Keratinocyte (primary cell): ENCODE data around the gene C1QBP. TPM values are rescaled to one million over a fixed set of nuclear protein-coding genes. Genes with fewer than 3 reads are reported as not detected.

Source experiments
- DNase-seq: peaks from one replicate; pipeline ENCODE4 v3.0.0-alpha.2; 2011; ENCODE audit warnings: low read depth, missing footprints, low spot score
- FAIRE-seq: peaks from 2 replicates; lab custom pipeline; 2011; peaks lifted over from hg19 to GRCh38; lab: Jason Lieb, UNC
- H2AFZ ChIP-seq: 2 replicates; pipeline ENCODE4 v1.6.0; 2012; ENCODE audit warnings: low read length, control low read depth, inconsistent platforms; ENCODE audit not compliant: control insufficient read depth
- H3K27ac ChIP-seq: 2 replicates; pipeline ENCODE4 v1.5.1; 2011; ENCODE audit warnings: low read length; ENCODE audit not compliant: control insufficient read depth, insufficient read depth
- H3K27me3 ChIP-seq: 3 replicates; pipeline ENCODE4 v1.6.0; 2011; ENCODE audit warnings: low read length; ENCODE audit not compliant: control insufficient read depth, insufficient read depth; ENCODE audit errors: extremely low read depth
- H3K36me3 ChIP-seq, 2 experiments: 2 replicates in 1 of 2; 3 replicates in 1 of 2; pipeline ENCODE4 v1.5.1; 2011; ENCODE audit warnings: low read length in 2 of 2, mild to moderate bottlenecking in 1 of 2; ENCODE audit not compliant: control insufficient read depth in 2 of 2, insufficient read depth in 2 of 2; ENCODE audit errors: extremely low read depth in 1 of 2
- H3K4me1 ChIP-seq: 3 replicates; pipeline ENCODE4 v1.5.1; 2011; ENCODE audit warnings: low read length; ENCODE audit not compliant: control insufficient read depth, insufficient read depth; ENCODE audit errors: extremely low read depth
- H3K4me2 ChIP-seq: 3 replicates; pipeline ENCODE4 v1.6.0; 2011; ENCODE audit warnings: low read depth, low read length; ENCODE audit not compliant: control insufficient read depth, insufficient read depth; ENCODE audit errors: extremely low read depth
- H3K4me3 ChIP-seq, 3 experiments: fragments of 200-600 bp in 1 of 3; sonication (generic) in 1 of 3; 2 replicates in 2 of 3; 3 replicates in 1 of 3; pipeline ENCODE4 v1.5.1; 2011 to 2016; ENCODE audit warnings: low read length in 3 of 3, mild to moderate bottlenecking in 3 of 3, control low read depth in 2 of 3, inconsistent platforms in 1 of 3, low read depth in 1 of 3, mixed read lengths in 1 of 3, mixed run types in 1 of 3, moderate library complexity in 1 of 3; ENCODE audit not compliant: control insufficient read depth in 2 of 3, insufficient read depth in 2 of 3; ENCODE audit errors: extremely low read depth in 1 of 3
- H3K79me2 ChIP-seq: 2 replicates; pipeline ENCODE4 v1.6.0; 2012; ENCODE audit warnings: low read length; ENCODE audit not compliant: control insufficient read depth, insufficient read depth
- H3K9ac ChIP-seq: 3 replicates; pipeline ENCODE4 v1.6.0; 2011; ENCODE audit warnings: low read length; ENCODE audit not compliant: control insufficient read depth, insufficient read depth; ENCODE audit errors: extremely low read depth
- H3K9me1 ChIP-seq: 3 replicates; pipeline ENCODE4 v1.6.0; 2011; ENCODE audit warnings: low read length; ENCODE audit not compliant: control insufficient read depth, insufficient read depth; ENCODE audit errors: extremely low read depth
- H3K9me3 ChIP-seq: 2 replicates; pipeline ENCODE4 v1.5.1; 2012; ENCODE audit warnings: low read depth, low read length; ENCODE audit not compliant: control insufficient read depth
- H4K20me1 ChIP-seq: 3 replicates; pipeline ENCODE4 v1.6.0; 2011; ENCODE audit warnings: low read length; ENCODE audit not compliant: control insufficient read depth, insufficient read depth; ENCODE audit errors: extremely low read depth
- EZH2 ChIP-seq: IDR thresholded peaks from one replicate; pipeline ENCODE4 v1.6.1; 2012; ENCODE audit warnings: inconsistent platforms, mild to moderate bottlenecking, low read length, moderate library complexity
- dilution Hi-C: fragments of 300-500 bp; cut with MboI; formaldehyde crosslinking; loops from one replicate; pipeline ENCODE4 v1.7.0; 2020; ENCODE audit warnings: low sequenced_read_pairs; ENCODE audit not compliant: extremely low pct_ligation_motif_present
- polyA plus RNA-seq, 5 experiments: library from polyadenylated mRNA; depleted of rRNA in 3 of 5; stranded (reverse) in 3 of 5; stranded (forward) in 1 of 5; unstranded in 1 of 5; fragments of >200 nt; gene quantifications; 1 replicate in 1 of 5; 2 replicates in 3 of 5; 3 replicates in 1 of 5; pipeline versions ENCODE4 v1.2.1 to v1.2.3, GENCODE V29; 2011 to 2012; ENCODE audit warnings: missing spikeins in 2 of 5, low read depth in 1 of 5, low replicate concordance in 1 of 5
- TF ChIP-seq, protein P1 (sequence below), 3 experiments: IDR thresholded peaks in 1 of 3; conservative IDR thresholded peaks in 1 of 3; optimal IDR thresholded peaks in 1 of 3; 2 replicates in 2 of 3; 3 replicates in 1 of 3; pipeline versions ENCODE3 to v1.5.1; 2011; ENCODE audit warnings: low read length in 3 of 3, mild to moderate bottlenecking in 3 of 3, moderate library complexity in 2 of 3, control low read depth in 1 of 3, inconsistent platforms in 1 of 3; ENCODE audit not compliant: insufficient read depth in 2 of 3; ENCODE audit errors: extremely low read depth in 1 of 3

C1QBP gene
- polyA plus RNA-seq, 1 donor (not counting 4 experiments of a cell fraction or from before 2014, with no cell fraction given), result 431 TPM

DNA sequence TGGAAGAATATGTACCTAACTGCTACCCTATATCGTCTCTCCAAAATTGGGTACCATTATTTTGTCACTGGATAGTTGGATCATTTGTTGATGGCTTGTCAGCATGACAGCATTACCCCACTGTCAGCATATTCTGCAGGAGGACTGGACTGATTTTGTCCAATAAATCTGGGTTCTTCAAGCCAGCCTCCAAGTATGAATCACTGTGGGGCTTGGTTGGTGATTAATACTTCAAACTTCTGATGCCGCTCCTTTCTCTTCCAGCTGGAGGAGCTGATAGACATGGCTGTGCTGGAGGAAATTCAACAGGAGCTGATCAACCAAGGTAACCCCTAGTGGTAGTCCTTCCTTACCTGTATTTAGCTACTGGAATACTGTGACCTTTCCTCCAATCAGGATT lies 16.4 kb downstream of the C1QBP start:
- Histone ChIP-seq H3K9ac (no peak overlapping the region), H3K36me3 (peaks cover 13 to 25% of the 10 kb centered on the region in 2 experiments), H3K79me2 (peaks cover 35% of the 10 kb centered on the region), H4K20me1 (no peaks in the 10 kb centered on the region), H3K9me3 (no peaks in the 10 kb centered on the region), H3K4me3 (peak overlapping the region in 1 of 3 experiments; percentile 30), H3K4me2 (peak overlapping the region; percentile 67), H3K4me1 (peaks cover 31% of the 10 kb centered on the region), H2AFZ (no peak overlapping the region), H3K27ac (peak overlapping the region; percentile 56), H3K9me1 (no peaks in the 10 kb centered on the region), H3K27me3 (no peaks in the 10 kb centered on the region)
- peak; percentile 91 for FAIRE-seq
- DNase-seq, result peak; percentile 76
- dilution Hi-C loops, result no loop called here
- no peak for TF ChIP-seq EZH2
- TF ChIP-seq, protein P1, sequence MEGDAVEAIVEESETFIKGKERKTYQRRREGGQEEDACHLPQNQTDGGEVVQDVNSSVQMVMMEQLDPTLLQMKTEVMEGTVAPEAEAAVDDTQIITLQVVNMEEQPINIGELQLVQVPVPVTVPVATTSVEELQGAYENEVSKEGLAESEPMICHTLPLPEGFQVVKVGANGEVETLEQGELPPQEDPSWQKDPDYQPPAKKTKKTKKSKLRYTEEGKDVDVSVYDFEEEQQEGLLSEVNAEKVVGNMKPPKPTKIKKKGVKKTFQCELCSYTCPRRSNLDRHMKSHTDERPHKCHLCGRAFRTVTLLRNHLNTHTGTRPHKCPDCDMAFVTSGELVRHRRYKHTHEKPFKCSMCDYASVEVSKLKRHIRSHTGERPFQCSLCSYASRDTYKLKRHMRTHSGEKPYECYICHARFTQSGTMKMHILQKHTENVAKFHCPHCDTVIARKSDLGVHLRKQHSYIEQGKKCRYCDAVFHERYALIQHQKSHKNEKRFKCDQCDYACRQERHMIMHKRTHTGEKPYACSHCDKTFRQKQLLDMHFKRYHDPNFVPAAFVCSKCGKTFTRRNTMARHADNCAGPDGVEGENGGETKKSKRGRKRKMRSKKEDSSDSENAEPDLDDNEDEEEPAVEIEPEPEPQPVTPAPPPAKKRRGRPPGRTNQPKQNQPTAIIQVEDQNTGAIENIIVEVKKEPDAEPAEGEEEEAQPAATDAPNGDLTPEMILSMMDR (optimal IDR thresholded peaks at IDR 0.05 in 1 of 3, IDR thresholded peaks at IDR 0.05 in 1 of 3, conservative IDR thresholded peaks at IDR 0.05 in 1 of 3; ENCODE audit: extremely low read depth in 1 of 3, insufficient read depth in 2 of 3, low read length in 3 of 3), result peak; percentile 29 to 54 (median 41)

DNA sequence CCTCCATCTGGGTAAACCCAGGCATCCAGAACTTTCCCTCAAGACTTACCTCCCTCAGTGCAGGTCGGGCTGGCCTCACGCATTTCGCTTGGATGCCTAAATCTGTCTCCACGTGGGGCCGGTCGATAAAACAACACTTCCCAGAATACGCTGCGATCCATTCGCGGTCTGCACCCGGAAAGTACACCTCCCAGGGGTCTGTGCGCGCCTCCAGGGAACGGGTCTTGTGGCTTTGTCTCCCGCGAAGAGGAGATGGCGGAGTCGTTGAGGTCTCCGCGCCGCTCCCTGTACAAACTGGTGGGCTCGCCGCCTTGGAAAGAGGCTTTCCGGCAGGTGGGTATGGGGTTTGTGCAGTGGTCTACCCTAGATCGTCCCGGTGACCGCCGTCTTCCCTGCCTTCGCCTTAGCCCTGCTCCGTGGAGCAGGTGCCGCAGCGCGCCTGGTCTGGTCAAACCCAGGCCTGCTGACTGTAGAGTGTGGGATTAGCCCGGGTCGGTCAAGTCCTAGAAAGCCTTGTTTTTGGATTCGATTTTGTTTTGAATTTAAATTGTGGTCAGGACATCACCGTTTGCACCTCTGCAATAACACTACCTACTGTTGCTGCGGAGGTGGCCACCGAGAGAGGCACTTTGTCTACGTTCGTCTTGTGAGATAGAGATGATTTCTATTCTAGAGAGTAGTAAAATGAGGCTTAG lies 18.8 kb downstream of the C1QBP start, which contains the start of gene RPAIN:
TSS of gene RPAIN (plus strand) at position 224 of the 695 bp plus-strand sequence. CDS start at position 253, 29 bp downstream.
- H3K4me3 ChIP-seq, result peak within 1 kb of the TSS; percentile 68 to 99 (median 98)
- no peaks in the 10 kb centered on the region for H3K27me3 ChIP-seq
- peak within 1 kb of the TSS; percentile 98 for H3K4me2 ChIP-seq
- peaks cover 52% of the 10 kb centered on the region for H3K79me2 ChIP-seq
- dilution Hi-C loops, result no loop called here
- H3K36me3 ChIP-seq, result peaks cover 6 to 22% of the 10 kb centered on the region in 2 experiments
- no peaks in the 10 kb centered on the region for H4K20me1 ChIP-seq
- peaks cover 40% of the 10 kb centered on the region for H3K4me1 ChIP-seq
- DNase-seq, result no peak
- peak within 1 kb of the TSS; percentile 99 for H3K27ac ChIP-seq
- H3K9ac ChIP-seq, result peak within 1 kb of the TSS; percentile 99
- peak; percentile 75 for FAIRE-seq
- H2AFZ ChIP-seq, result peak within 1 kb of the TSS; percentile 99
- H3K9me1 ChIP-seq, result no peaks in the 10 kb centered on the region
- no peaks in the 10 kb centered on the region for H3K9me3 ChIP-seq
- TF ChIP-seq EZH2, result no peak
- TF ChIP-seq, protein P1 (optimal IDR thresholded peaks at IDR 0.05 in 1 of 3, IDR thresholded peaks at IDR 0.05 in 1 of 3, conservative IDR thresholded peaks at IDR 0.05 in 1 of 3; ENCODE audit: extremely low read depth in 1 of 3, insufficient read depth in 2 of 3, low read length in 3 of 3), result no peak
